ENCODE measurements around the gene IQCB1.
"Not testable (repeated sequence)": the region's sequence is repeated elsewhere in the genome, so short reads cannot be mapped to it uniquely, and the experiment has no call there.

The IQCB1 gene

DNA sequence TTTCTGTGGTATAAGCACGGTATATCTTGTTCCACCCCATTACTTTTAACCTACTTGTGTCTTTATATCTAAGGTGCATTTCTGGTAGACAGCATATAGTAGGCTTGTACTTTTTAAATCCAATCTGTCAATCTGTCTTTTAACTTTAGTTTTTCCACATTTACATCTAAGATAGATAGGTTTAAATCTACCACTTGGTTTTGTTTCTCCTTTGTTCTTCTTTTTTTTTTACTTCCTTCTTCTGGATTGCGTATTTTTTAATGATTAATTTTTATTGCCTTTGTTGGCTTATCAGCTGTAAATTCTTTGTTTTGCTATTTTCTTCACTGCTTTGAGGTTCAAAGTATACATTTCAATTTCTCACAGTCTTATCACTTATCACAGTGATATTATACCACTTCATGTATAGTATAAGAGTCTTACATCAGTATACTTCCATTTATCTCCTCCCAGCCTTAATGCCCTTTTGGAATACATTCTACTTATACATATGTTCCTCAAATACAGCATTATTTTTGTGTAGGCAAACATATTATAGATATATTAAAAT is 31.0 kb downstream of the IQCB1 start:
- DNase-seq (ENCODE audit: low read depth, low spot score): no peak

DNA sequence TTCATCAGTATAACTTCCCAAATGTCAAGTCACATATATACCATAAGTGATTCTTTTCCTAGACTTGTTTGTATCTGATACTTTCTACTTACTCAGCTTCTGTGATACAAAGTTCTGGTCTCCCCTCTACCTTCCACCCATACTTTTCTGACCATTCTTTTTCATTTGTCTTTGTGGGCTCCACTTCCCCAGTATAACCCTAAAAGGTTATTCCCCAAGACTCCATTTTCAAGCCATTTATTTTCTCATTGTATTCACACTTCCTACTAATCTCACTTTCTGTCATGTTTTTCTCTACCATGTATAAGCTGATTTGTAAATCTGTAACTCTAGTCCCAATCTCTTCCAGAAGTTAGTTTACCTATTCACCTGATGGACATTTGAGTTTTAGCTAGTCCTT is 34.0 kb downstream of the IQCB1 start:
- DNase-seq (ENCODE audit: low read depth, low spot score): no peak

- DNase-seq (ENCODE audit: low read depth, low spot score): no peak
Measured at GRCh38 chr3:121796970-121797369, 37.9 kb downstream of the IQCB1 start.

GRCh38 chr3:121794264-121794983 is 40.4 kb downstream of the IQCB1 start:
- DNase-seq (ENCODE audit: low read depth, low spot score): no peak

- DNase-seq (ENCODE audit: low read depth, low spot score): no peak
Measured at GRCh38 chr3:121793078-121793477, 41.8 kb downstream of the IQCB1 start.

DNA sequence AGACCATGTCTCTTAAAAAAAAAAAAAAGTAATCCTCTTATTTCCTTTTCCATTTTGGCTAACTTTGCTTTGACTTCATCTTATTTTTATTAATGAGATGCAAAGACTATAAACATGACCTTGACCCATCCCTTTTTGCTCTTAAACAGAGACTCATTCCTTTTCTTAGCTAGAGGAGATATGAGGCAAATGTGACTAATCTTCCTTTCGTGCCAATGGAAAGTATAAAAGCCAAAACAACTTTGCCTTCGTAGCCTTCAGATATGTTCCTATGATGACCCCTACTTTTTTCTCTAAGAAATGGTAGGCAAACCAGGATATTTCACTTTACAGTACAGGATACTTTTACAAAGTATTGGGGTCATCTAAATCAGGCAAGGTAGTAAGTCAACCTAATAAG is 48.4 kb downstream of the IQCB1 start:
- no peak for DNase-seq (ENCODE audit: low read depth, low spot score)

- not testable (repeated sequence) for DNase-seq (ENCODE audit: low read depth, low spot score)
Measured at GRCh38 chr3:121782784-121783183, 52.1 kb downstream of the IQCB1 start.

DNA sequence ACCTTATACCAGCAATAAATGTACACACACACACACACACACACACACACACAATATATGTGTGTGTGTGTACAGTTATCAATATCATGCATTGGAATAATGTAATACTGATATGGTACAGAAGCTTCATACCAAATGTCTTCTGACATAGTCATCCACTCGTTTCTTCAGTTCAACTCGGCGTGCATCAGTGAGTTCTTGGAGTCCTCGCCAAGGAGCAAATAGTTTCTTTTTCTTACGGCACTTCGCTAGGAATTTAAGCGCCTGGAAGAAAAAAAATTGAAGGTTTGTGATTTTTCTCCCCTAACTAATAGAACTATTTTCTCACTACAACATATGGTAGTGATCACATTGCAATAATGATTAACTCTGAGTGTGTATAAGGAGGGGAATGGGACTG is 53.2 kb downstream of the IQCB1 start:
- no peak for DNase-seq (ENCODE audit: low read depth, low spot score)

- not testable (repeated sequence) for DNase-seq (ENCODE audit: low read depth, low spot score)
Measured at GRCh38 chr3:121775095-121775494, 59.8 kb downstream of the IQCB1 start.

- DNase-seq (ENCODE audit: low read depth, low spot score): no peak
Measured at GRCh38 chr3:121769246-121769645, 65.6 kb downstream of the IQCB1 start.

DNA sequence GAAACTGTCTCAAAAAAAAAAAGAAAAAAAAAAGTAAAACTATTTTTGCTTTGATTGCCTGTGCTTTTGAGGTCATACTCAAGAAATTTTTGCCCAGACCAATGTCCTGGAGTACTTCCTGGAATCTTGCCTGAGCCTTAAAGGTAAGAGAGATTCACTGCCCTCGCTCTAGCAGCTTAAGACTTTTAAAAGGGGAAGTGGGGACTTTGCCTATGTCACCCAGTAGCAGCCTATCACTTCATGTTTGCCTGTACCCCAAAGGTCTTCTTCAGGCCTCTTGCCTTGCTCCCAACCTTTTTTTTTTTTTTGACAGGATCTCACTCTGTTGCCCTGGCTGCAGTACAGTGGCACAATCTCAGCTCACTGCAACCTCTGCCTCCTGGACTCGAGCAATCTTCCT is 66.4 kb downstream of the IQCB1 start:
- DNase-seq (ENCODE audit: low read depth, low spot score): no peak

DNA sequence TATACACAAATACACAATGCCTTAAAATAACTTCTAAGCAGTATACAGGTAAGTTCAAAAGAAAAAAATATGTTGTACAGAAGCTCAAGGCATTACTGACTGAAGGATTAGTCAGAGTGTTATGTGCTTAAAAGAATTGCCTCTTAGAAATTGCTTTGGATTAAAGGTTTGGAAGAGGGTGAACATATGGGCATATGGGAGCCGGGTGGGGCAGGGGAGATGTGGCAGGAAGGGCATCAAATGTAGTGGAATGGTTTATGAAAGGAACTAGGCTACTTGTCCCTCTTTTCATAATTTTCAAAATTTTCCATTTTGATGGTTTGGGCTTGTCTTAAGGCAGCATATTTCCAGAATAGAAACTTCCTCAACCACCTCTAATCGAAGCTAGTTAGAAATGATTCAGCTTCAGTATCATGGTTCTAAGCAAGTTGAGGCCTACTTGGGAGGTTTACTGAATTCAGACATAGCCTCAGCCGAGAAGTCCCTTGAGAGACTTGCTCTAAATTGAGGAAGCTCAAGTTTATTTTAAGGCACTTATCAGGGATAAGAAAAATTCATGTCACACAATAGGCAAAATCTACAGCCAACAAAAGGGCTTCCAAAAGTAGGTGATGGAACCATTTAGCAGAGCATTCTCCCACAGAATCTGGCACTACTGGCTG is 75.2 kb downstream of the IQCB1 start:
- no peak for DNase-seq (ENCODE audit: low read depth, low spot score)

- DNase-seq (ENCODE audit: low read depth, low spot score): no peak
Measured at GRCh38 chr3:121758727-121759450, 76.0 kb downstream of the IQCB1 start.

- DNase-seq (ENCODE audit: low read depth, low spot score): no peak
Measured at GRCh38 chr3:121757812-121758545, 76.9 kb downstream of the IQCB1 start.

GRCh38 chr3:121757087-121757811 is 77.6 kb downstream of the IQCB1 start:
- DNase-seq (ENCODE audit: low read depth, low spot score): no peak

- DNase-seq (ENCODE audit: low read depth, low spot score): no peak
Measured at GRCh38 chr3:121752772-121753171, 82.1 kb downstream of the IQCB1 start.

DNA sequence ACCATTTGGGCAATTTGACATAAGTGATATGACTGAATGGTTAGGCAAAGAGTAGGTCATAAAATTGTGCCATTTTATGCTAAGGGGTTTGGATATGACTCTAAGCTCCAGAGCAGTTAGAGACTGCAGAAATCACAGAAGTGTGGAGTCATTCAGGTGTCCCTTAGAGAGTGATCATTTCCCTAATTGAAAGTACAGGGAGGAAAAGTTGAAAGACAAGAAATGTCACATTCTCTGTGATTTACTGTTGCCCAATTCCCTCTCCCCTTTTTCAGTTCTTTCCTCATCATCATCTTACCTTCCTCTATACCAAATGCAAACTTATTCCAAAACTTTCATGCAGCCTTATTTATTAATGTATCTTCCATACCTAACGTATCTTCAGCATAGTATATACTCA is 82.6 kb downstream of the IQCB1 start:
- no peak for DNase-seq (ENCODE audit: low read depth, low spot score)

DNA sequence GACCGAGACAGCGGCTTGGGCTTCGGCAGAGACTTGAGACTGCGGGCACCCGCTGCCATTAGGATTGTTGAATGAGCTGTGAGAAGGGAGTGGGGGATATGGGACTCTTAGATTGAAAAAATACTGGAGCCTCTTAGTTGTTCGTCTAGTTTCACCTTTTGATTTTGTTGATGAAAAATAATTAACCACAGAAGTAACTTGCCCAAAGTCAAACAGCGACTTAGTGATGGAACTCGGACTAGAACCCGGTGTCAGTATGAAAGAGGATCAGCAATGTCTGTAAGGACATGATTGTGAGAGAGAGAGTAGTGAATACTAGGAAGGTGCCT is 84.8 kb downstream of the IQCB1 start:
- DNase-seq (ENCODE audit: low read depth, low spot score): no peak

DNA sequence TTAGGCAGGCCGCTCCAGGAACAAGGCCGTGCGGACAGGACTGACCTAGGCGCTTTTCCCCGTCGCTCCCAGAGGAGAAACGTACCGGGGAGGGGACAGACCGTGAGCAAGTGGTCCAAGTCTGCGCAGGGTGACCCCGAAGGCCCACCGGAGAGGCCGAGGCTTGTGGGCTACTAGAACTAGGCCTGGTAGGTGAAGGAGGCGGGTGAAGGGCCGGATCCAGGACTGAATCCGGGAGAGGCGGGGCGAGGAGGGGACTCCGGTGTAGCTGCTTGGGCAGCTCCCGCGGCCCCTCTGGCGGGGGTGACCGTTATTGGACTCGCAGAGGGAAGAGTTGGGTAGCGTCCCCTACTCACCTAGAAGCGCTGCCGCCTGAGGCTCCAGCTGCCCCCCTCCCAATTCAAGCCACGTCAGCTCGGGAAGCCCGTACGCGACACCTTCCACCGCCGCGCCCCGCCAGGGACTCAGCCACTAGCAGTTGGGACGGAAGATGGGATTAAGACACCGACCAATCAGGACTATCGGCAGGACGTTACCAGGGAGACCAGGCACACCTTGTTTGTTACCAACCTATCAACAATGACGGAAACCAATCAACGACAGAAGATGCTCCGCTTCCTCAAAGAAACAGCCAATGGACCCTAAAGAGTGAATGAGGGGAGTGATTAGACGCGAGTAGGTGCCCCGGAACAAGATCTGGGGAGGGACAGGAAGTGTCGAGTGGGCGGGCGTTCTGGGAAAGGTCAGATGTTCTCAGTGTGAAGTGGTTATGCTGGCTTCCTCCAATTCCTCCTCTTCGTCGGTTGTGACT is 85.4 kb downstream of the IQCB1 start, which contains the start of gene GOLGB1:
TSS of gene GOLGB1 (minus strand) at position 466 of the 811 bp plus-strand sequence. CDS start 18,770 bp downstream, outside the sequence.
- DNase-seq (ENCODE audit: low read depth, low spot score): peak; percentile 98

- DNase-seq (ENCODE audit: low read depth, low spot score): no peak
Measured at GRCh38 chr3:121748680-121749275, 86.1 kb downstream of the IQCB1 start.
